ENCODE results near the gene NIT2. TPM values are rescaled to one million over a fixed set of nuclear protein-coding genes. Genes with fewer than 3 reads are reported as not detected.
"Not testable (repeated sequence)": the region's sequence is repeated elsewhere in the genome, so short reads cannot be mapped to it uniquely, and the experiment has no call there.

The NIT2 gene, protein sequence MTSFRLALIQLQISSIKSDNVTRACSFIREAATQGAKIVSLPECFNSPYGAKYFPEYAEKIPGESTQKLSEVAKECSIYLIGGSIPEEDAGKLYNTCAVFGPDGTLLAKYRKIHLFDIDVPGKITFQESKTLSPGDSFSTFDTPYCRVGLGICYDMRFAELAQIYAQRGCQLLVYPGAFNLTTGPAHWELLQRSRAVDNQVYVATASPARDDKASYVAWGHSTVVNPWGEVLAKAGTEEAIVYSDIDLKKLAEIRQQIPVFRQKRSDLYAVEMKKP
- total RNA-seq: 23.6 and 28.9 TPM in 2 replicates
- polyA plus RNA-seq (2012): 38.3 TPM

DNA sequence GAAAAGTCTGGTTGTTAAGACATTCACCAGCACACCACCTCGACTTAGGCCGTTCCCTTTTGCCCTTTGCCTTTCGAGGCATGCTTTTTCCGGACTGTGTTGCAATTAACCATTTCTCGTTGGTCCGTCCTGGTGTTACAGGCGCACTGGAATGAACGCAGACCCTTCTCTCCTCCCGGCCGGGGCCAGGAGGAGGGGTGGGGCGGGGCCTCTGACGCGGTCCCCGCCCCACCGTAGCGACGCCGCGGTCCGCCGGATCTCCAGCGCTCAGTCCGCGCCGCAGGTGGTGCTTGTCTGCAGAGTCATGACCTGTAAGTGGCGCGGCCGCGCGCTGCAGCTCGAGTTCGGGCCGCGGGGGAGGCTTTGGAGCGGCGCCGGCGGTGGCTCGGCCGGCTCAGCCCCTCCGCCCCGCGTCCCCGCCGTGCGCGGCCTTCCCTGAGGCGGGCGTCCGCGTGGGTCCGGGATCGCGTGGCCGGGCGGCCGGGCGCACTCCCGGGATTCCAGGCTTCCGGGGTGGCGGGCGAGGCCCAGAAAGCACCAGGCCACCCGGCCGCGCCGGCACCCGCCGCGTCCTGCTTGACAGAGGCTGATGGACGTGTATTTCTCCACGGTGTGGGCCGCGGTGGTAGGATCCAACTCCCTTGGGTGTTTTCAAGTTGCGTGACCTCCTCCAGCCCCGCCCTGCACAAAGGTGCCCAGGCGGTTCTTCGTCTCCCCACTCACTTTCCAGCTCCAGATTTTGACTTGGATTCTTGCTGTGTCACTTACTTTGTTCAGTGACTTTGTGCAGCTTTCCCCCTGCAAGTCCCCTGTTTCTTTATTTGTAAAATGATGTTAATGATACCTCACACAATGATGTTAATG lies at the start of gene NIT2:
Gene NIT2, plus strand, starts transcription at position 270 of the 864 bp plus-strand sequence. Its CDS starts 35 bp downstream, at position 305.
- DNase-seq (ENCODE audit: low read depth): peak; percentile 81

- no peak for DNase-seq (ENCODE audit: low read depth)
These were observed 46.2 kb upstream of the NIT2 start for GRCh38 chr3:100288288-100288894.

DNA sequence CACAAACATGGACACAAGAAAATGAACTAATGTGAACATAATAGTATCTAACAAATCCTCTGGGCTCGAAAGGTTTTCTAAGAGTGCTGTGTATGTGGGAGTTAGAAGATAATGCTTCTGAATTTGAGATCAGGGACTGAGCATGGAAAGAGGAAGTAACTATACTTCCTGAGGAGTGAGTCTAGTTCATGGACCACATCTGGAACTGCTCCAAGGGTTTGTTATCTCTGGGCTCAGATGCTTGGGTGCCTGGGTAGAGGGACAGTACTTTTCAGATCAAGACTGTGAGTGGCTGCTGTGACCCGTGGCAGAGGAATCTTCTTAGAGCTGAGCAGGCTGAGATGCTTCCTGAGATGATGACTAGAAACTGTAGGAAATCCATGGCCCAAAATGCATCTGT lies 45.2 kb upstream of the NIT2 start:
- DNase-seq (ENCODE audit: low read depth): no peak

GRCh38 chr3:100295089-100295488 lies 39.5 kb upstream of the NIT2 start:
- DNase-seq (ENCODE audit: low read depth): no peak

GRCh38 chr3:100297784-100298183 lies 36.8 kb upstream of the NIT2 start:
- no peak for DNase-seq (ENCODE audit: low read depth)

DNA sequence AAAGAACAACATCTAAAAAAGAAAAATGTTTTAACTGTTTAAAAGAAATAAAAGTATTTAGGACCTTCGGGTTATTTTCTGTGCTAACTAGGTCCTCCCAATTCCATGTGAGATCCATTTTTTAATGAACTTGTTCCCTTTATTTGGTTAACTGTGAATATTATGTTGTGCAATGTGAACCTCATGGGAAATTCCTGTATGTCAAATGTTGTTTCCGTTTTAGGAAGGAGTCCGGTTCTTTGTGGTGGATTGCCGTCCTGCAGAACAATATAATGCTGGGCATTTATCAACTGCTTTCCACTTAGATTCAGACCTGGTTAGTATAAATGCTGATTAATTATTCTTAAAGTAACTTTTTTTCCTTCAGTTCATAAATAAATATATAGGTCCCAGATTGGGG lies 35.5 kb upstream of the NIT2 start:
- DNase-seq (ENCODE audit: low read depth): no peak

- no peak for DNase-seq (ENCODE audit: low read depth)
These were observed 27.9 kb upstream of the NIT2 start for GRCh38 chr3:100306695-100307094.

DNA sequence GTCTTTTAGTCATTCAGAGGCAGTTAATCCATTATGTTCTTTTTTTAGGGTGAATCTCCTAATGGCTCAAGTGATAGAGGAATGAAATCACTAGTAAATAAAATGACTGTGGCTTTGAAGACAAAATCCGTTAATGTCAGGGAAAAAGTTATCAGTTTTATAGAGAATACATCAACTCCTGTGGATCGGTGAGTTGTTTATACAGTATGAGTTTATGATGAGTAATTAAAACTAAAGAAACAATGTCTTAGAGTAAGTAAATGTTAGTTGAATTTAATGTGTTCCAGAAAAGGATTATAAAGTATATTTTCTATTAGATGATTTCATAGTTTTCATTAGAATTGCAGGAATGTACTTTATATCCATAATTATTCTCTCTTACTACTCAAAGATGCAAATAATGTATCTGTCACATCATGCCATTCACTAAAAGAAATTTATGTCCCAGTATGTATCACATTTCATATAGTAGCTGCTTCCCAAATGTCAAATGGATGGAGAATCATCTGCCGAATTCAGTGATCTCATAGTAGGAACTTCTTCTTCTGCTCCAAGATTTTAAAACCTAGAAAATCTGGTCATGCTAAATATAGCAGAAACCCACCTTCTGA lies 24.1 kb upstream of the NIT2 start:
- DNase-seq (ENCODE audit: low read depth): no peak

DNA sequence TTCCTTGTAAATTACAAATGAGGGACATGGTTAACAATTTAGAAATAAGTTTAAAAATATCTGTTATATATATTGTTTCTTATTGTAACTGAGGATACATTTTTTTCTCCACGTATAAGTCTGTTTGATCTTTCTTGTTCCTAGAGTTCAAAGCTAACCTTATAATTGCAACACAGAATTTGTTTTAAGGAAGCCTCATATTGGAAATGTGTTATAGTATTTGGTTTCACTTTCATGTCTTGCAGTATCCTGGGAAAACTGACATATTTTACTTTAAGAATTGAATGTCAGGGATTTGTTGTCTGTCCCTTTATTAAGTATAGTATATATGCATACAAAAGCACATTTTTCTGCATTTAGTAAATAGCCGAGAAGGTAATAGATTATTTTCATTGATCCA lies 23.5 kb upstream of the NIT2 start:
- no peak for DNase-seq (ENCODE audit: low read depth)

GRCh38 chr3:100316641-100317069 lies 17.9 kb upstream of the NIT2 start:
- peak; percentile 74 for DNase-seq (ENCODE audit: low read depth)

- DNase-seq (ENCODE audit: low read depth): no peak
These were observed 16.6 kb upstream of the NIT2 start for GRCh38 chr3:100317912-100318311.

DNA sequence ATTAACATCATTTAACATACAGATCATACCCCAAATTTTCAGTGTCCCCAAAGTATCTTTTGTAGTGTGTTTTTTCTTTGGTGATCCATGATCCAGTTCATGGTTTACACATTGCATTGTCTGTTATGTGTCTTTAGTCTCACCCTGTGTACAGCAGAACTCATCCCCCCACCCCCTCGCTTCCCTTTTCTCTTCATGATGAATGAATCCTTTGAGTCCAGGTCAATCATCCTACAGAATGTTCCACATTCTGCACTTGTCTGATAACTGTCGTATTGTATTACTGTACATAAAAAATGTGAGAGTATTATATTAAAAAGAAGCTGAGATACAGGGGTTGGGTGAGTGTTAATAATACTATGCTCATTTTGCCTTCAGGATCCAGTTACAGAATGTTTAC lies 14.6 kb upstream of the NIT2 start:
- DNase-seq (ENCODE audit: low read depth): no peak

GRCh38 chr3:100324044-100324443 lies 10.5 kb upstream of the NIT2 start:
- no peak for DNase-seq (ENCODE audit: low read depth)

- no peak for DNase-seq (ENCODE audit: low read depth)
These were observed 8.7 kb upstream of the NIT2 start for GRCh38 chr3:100325827-100326226.

GRCh38 chr3:100327377-100327776 lies 7.2 kb upstream of the NIT2 start:
- DNase-seq (ENCODE audit: low read depth): not testable (repeated sequence)

DNA sequence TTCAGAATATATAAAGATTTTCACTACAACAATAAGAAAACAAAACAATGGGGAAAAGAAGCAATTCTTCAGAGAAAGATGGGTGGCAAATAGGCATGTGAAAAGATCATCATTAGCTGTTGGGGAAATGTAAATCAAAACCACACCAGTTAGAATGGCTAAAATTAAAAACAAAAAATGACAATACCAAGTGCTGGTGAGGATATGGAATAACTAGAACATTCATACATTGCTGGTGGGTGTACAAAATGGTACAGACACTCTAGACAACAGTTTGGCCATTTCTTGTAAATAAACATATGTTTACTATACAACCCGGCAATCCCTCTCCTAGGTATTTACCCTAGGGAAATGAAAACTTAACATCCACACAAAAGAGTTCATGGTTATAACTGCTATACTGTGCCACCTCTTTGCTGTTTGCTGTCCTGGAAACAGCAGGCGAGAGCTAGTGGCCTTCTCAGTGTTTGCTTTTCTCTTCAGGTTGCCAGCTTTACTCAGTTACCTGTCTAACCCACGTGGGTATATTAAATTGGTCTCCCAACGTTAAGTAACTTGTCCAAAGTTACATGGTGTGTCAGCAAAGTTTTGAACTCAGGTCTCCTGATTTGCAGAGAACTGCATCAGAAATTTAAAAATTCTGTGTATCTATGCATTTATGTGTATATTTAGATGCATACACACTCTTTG lies 4.6 kb upstream of the NIT2 start:
- no peak for DNase-seq (ENCODE audit: low read depth)

- no peak for DNase-seq (ENCODE audit: low read depth)
These were observed 3.9 kb upstream of the NIT2 start for GRCh38 chr3:100330651-100331050.

DNA sequence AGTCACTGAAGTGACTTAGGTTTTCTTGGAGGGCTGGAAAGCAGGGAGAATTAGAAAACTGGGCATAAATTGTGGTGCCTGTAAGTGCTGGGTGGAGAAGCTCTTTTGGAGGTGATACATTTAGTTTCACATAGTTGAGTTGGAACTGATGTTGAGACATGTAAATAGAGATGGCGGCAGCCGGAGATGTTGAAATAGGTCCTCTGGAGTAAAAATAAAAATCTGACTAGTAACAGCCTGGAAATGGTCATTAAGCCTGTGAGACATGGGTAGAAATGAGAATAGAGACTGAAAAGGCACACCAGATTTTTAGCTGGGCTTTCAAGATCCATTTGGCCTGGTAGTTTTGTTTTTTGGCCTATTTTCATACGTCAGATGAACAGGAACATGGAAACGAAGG lies 2.9 kb upstream of the NIT2 start:
- DNase-seq (ENCODE audit: low read depth): no peak

GRCh38 chr3:100333051-100333450 lies 1.5 kb upstream of the NIT2 start:
- DNase-seq (ENCODE audit: low read depth): no peak

GRCh38 chr3:100333970-100334487 lies 528 bp upstream of the NIT2 start:
- no peak for DNase-seq (ENCODE audit: low read depth)

DNA sequence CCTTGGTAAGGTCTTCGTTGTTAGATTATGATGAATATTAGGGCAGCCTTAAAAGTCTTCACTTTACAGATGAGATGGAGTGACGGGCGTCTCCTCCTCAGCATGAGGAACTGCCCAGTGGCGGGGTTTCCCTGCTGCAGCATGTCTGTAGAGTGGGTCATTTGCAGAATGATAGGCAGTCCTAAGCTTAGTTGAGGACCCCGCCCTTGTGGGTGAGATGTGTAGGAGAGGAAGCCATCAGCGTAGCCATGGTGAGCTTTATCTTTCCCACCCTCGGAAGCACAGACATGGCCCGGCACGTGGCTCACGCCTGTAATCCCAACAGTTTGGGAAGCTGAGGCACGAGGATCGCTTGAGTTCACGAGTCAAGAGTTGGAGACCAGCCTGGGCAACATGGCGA lies 877 bp downstream of the NIT2 start:
- DNase-seq (ENCODE audit: low read depth): peak; percentile 15
